RPMI8226 (cell line): ENCODE data around the gene ANKRD35.
"Not testable (repeated sequence)": the region's sequence is repeated elsewhere in the genome, so short reads cannot be mapped to it uniquely, and the experiment has no call there.

Source experiments
- DNase-seq: peaks from one replicate; pipeline ENCODE4 v3.0.0-alpha.2; 2015

Gene ANKRD35

GRCh38 chr1:145849356-145850160 is 36.1 kb downstream of the ANKRD35 start:
- DNase-seq = no peak

- no peak for DNase-seq
Observed at GRCh38 chr1:145847827-145848226, 37.8 kb downstream of the ANKRD35 start.

GRCh38 chr1:145846201-145846612 is 39.5 kb downstream of the ANKRD35 start:
- peak; percentile 40 for DNase-seq

- DNase-seq = peak; percentile 90
Observed at GRCh38 chr1:145845514-145846161, 40.0 kb downstream of the ANKRD35 start, which contains the start of gene NUDT17. NUDT17 (plus strand) TSS chr1:145845630; CDS start chr1:145845641, 11 bp downstream.

GRCh38 chr1:145845144-145845513 is 40.5 kb downstream of the ANKRD35 start:
- DNase-seq = peak; percentile 81

GRCh38 chr1:145843031-145843430 is 42.6 kb downstream of the ANKRD35 start:
- DNase-seq = no peak

GRCh38 chr1:145837656-145838055 is 48.0 kb downstream of the ANKRD35 start:
- no peak for DNase-seq

GRCh38 chr1:145830810-145831209 is 54.9 kb downstream of the ANKRD35 start:
- not testable (repeated sequence) for DNase-seq

GRCh38 chr1:145828367-145829026 is 57.2 kb downstream of the ANKRD35 start:
- no peak for DNase-seq

GRCh38 chr1:145827966-145828365 is 57.7 kb downstream of the ANKRD35 start:
- DNase-seq = no peak

- no peak for DNase-seq
Observed at GRCh38 chr1:145826030-145826429, 59.6 kb downstream of the ANKRD35 start.

GRCh38 chr1:145824499-145824842 is 61.2 kb downstream of the ANKRD35 start:
- no peak for DNase-seq

- peak; percentile 95 for DNase-seq
Observed at GRCh38 chr1:145823565-145824498, 61.8 kb downstream of the ANKRD35 start, which contains the start of the genes POLR3C and RNF115. POLR3C (plus strand) TSS chr1:145824200; CDS start chr1:145825777, 1,577 bp downstream. RNF115 (minus strand) TSS chr1:145824095; CDS start chr1:145823873, 222 bp downstream.

GRCh38 chr1:145822779-145823331 is 62.8 kb downstream of the ANKRD35 start:
- DNase-seq = not testable (repeated sequence)

GRCh38 chr1:145818095-145818494 is 67.6 kb downstream of the ANKRD35 start:
- not testable (repeated sequence) for DNase-seq
